HG02973 (cell line): ENCODE measurements around the gene RPS17.

Experiments used
- ATAC-seq: cut with Tn5 transposase; IDR thresholded peaks from one replicate; pipeline ENCODE4 v1.9.1; 2021; ENCODE audit warnings: moderate library complexity; ENCODE audit not compliant: unreplicated experiment

The RPS17 gene

DNA sequence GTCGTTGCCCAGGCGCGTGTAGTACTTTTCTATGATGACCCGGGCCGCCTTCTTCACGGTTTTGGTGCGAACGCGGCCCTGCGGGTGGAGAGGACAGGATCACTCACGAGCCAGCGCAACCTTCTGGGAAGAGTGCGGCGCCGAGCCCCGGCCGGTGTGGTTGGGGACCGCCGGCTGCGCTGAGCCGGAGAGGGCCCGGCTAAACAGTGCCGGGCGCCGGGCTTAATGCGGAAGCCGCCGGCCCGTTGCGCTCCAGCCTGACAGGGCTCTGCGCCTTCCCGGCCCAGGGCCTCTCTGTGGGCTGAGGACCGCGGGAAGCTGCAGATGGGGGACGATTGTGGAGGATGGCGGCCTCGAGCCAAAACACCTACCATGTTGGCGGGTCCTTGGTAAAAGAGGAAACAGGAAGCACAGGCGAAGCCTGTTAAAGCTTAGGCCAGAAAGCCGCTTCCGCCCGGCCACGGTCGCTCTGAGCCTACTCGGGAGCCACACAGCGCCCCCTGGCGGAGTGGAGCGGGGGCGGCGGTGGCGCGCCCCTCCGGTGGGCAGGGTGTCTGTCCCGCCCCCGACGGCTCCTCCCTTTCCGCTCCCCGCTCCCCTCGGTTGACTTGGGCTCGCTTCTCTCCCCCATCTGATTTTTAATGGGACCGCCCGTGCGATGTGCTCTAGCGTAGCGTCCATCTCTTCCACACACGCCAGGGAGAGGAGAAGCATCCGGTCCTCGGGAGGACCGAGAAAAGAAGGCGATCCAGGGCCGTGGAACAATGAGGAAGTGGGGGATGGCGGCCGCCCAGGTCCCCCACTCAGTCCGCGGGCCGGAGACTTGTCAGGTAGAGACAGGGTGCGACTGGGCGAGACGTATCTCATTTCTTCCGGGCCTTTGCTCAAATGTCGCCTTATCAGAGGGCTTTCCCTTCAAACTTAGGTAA is at the start of gene RPS17:
Gene RPS17, minus strand, starts transcription at position 403 of the 929 bp plus-strand sequence. Its CDS starts 29 bp downstream, at position 374.
- ATAC-seq: peak; percentile 92

DNA sequence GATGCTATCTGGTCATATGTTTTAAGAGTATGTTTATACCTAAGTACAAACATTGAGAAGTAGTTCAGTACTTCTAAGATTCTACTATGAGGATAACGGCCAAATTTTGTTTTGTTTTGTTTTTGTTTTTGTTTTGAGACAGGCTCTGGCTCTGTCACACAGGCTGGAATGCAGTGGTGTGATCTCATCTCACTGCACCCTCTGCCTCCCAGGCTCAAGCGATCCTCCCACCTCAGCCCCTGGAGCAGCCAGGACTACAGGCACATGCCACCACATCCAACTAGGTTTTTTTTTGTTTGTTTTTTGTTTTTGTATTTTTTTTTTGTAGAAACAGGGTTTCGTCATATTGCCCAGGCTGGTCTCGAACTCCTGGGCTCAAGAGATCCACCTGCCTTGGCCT is 47.5 kb upstream of the RPS17 start:
- no peak for ATAC-seq

DNA sequence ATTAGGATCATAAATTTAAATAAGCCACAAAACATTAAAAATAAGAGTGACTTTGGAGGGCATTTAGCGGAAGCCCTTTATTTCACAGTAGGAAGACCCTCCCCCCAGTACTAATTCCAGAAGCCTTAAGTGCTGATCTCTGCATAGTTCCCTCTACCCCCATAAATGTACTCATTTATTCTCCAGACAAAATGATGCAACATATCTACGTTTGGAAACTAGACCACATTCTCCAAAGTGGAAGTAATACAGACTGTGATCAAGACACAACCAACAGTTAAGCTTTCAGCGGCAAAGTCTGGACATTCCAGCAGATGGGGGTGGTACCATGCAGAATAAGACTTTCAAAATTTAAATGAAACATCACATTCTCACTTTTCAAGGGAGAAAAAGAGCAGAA is 44.8 kb upstream of the RPS17 start:
- no peak for ATAC-seq

DNA sequence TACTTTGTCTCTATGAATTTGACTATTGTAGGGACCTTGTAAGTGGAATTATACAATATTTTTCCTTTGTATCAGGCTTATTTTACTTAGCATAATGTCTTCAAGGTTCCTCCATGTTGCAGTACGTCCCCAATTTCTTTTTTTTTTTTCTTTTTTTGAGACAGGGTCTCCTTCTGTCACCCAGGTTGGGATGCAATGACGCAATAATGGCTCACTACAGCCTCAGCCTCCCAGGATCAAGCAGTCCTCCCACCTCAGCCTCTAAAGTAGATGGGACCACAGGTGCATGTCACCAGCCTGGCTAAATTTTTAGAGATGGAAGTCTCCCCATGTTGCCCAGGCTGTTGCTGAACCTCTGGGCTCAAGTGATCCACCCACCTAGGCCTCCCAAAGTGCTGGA is 40.5 kb upstream of the RPS17 start:
- ATAC-seq: no peak

DNA sequence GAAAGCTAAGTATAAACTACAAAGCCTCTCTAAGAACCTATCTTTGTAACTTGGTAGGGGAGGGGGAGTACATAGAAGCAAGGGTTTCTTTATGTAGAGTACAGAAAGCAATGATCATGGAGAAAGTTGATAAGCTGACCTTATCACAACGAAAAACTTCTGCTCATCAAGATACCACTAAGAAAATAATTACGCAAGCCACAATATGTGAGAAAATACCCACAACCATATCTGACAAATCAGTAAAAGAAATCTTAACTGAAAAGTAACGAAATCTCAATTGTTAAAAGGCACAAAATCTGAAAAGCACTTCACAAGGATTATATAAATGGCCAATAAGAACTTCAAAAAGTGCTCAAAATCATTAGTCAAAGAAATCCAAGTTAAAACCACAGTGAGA is 35.1 kb upstream of the RPS17 start:
- no peak for ATAC-seq

DNA sequence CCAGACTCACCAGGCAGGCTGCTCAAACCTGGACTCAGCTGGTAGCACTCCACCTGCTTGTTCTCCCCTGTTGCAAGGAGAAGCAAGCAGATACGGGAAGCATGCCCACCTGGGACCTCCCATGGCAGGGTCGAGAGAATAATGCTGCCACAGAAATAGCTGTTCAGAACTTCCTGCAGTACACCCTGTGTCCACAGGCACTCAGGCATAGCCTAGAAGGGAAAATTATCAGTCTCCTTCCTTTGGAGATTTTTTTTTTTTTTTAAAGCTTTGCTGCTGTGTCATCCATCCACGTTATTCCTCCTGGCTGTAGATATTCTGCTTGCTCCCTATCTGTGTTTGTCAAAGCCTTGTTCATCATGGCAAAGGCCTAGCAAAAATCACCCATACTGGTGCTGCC is 32.7 kb upstream of the RPS17 start:
- no peak for ATAC-seq

DNA sequence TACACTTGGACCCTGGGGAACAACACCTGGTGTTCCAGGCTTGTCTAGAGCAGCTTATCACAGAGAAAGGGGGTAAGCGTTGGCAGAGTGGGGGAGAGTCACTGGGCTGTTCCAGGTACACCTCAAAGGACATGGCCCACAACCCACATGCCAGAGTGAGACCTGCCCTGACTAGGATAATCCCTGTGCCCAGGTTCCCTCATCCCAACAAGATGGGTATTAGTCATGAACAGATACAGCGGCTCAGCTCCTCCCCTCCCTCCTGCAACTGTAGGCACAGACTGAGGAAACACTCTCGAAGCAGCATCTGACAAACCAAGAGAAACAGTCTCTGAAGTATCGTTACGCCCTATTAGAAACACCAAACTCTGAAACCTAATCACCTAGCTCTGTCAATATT is 32.1 kb upstream of the RPS17 start:
- no peak for ATAC-seq

DNA sequence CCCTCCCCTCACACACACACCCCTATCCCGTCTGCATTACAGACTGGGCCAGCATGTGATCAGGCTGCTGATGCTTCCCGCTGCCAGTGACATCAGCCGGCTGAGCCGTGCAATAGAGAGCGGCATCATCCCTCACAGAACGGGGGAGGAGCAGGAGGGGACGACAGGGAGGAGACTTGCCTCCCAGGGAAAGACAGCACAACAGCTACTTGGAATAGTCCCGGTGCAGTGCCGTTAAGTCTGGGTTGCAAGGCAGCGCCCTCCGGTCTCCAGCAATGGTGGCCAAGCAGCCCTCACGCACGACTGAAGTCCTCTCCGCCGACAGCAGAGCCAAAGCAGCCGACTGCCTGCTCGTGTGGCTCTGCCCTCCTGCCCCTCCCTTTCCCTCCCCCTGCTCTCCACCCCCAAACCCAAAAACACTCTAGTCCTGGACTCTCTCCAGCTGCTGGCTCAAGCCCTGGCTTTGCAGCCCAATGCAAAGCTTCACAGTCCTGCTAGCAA is 31.5 kb upstream of the RPS17 start:
- ATAC-seq: no peak

DNA sequence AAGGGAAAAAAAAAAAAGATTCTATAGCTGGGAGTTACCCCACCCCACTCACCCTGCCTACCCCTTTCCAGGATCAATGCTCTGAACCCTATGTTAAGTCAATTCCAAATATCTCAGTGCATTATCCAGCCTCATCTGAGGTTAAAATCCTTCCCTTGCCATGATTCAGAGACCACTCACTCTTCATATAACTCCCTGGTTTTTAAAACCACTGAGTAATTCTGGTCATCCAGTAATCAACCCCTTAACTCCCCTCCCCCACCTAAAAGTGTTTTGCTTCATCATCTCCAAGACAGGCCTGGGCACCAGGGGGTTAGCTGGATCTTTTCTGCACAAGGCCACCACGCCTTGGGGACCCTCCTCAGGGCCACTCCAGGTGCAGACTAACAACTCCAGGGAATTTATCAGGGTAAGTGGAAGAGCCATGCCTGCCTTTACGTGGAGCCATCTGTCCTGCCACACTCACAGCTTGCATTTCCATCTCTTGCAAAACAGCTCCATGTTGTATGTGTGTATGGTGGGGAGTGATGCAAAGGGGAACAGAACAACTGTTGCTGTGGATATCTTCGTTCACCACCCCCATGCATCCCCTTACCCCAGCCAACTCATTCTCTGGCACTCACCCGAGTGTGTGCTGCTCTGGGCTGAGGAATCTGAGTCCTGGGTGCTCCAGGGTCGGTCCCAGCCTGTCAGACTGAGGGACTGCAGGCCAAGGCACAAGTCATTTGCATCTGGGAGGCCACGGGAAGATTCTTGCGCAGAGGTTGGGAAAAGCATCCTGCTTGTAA is 30.7 kb upstream of the RPS17 start:
- ATAC-seq: no peak

DNA sequence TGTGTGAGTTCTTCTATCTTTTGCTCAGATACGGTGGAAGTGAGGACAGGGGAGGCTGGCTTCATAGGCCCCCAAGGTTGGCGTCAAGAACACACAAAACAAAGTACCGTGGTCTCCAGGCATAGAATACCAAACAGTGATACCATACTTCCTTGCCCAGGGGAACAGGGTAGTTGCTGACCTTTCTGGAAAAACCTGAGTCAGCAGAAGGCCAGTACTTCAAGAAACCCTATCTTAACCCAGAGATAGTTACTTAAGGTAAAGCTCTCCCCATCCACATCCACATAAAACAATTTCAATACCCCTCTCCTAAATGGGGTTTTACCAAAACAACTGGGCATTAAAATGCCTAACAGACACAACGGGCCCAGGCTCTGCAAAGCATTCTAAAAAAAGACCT is 29.6 kb upstream of the RPS17 start:
- no peak for ATAC-seq

DNA sequence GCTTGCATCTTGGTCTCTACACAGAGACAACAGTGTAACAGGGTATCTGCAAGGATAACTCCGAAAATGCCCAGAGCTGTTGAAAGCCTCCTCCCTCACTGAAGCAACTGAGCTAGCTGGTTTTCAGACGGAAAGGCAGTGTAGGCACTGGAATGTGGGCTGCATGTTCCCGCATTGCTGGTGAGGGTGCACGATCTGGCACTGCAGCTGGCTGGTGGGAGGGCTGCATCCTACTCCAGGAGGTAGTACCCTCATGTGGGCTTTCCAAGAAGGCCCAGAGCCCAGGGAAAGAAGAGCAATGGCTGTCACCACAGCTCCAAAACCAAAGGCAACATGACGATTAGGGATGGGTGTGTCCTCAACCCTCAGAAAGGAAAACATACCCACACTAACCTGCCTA is 28.7 kb upstream of the RPS17 start:
- ATAC-seq: no peak

DNA sequence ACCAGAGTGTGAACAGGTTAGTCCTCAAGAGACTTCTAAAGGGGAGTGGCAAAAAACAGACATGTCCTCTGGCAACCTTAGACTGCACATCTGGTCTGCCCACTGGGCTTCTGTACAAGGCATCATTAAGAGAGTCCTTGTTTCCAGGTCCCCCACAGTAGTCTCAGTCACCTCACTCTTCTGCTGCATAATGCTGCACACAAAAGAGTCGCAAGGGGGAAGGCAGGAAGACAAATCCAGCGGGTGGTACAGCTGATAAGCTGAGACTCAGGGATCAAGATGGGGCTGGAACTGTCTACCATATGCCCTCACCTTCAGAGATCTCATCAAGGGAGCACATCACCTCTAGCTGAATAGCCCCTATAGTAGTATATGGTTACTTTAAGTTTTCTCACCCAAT is 27.4 kb upstream of the RPS17 start:
- ATAC-seq: no peak

DNA sequence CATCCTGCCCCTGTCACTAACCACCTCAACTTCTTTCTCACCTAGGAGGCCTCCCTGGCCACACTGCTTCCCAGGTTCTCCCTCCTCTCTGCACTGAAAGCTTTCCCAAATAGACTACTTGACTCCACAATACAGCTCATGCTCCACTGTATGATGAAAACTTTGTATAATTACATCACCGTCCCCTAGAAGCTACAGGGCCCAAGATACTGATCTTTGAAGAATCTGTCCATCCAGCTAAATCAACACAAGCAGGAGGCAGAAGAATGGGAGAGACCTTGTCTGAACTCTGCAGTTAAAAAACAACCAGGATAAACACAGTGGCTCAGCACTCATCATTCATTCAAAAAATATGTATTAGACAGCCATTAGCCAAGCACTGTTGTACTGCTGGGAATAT is 26.4 kb upstream of the RPS17 start:
- ATAC-seq: no peak

DNA sequence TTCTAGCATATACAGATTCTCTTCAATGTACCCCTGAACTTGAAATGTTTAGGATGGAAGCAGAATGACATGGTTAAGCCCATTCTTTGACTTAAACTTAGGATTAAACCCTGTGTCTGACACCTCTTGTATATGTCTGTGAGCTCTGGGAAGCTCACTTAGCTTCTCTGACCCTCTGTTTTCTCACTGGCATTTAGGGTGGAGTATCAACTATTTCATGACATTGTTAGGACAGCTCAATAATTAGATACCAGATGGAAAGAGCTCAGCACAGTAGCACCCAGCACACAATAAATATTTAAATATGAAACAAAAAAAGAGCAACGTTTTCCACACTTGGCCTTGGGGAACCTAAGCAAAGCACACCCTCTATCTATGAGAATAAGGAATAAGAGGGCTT is 18.2 kb upstream of the RPS17 start:
- ATAC-seq: no peak

DNA sequence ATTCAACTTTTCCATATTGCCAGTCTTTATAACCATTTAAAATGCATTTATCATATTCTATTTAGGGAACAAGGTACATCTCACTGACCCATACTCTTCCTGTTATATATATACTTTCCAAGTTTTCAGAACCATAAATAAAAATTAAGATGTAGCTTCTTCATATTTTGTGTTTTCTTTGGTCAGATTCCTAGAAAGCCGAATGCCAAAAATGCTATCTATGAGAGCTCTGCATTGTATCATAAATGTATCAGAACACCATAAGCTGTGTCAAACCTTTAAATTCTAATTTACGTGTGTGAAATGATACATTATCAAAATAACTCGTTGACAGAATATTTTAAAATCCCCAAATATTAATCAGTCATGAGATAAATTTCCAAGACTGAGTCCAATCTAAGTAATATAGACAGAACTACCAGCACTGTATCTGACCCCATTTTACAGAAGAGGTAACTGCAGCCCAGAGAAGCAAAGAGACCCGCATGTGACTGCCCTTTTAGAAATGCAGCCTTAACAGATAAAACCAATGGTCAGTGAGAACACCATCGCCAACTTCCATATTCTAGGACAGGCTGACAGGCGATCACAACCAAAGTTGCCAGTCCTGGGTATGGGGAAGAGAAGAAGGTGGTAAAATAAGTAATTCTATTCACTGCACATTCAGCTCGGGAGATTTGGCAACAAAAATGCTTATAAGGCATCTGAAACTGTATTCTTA is 16.2 kb upstream of the RPS17 start:
- ATAC-seq: no peak

DNA sequence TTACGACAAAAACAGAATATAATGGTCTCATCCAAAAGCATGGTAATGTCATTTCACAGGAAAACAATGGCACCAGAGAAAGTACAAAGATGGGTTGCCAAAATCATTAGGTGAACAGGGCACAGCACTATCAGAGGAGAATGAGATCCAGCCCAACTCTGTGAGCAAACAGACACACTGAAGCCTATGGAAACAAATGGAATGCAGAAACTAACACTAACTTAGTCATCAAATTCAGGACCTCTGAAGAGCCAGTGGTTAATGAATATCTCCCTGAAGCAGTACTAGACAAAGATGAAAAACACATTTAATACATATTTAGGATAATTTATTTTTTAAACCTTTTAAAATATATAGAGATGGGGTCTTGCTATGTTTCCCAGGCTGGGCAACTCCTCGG is 14.6 kb upstream of the RPS17 start:
- no peak for ATAC-seq

DNA sequence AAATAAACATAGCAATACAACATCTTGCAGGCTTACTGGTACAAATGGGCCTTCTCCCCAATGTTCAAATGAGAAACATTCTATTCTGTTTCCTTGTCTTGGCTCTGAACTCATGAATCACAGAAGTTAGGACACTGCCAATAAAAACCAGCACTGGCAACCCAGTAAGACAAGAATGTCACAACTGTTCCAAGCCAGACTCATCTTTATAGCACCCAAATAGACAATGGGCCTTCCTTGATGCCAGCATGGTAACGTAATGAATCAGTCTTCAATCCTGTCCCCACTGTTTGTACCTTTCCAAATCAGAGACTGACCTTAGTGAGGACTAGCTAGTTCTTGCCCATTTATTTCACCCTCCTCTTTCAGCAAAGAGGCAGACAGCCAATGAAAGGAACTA is 14.1 kb upstream of the RPS17 start:
- no peak for ATAC-seq

DNA sequence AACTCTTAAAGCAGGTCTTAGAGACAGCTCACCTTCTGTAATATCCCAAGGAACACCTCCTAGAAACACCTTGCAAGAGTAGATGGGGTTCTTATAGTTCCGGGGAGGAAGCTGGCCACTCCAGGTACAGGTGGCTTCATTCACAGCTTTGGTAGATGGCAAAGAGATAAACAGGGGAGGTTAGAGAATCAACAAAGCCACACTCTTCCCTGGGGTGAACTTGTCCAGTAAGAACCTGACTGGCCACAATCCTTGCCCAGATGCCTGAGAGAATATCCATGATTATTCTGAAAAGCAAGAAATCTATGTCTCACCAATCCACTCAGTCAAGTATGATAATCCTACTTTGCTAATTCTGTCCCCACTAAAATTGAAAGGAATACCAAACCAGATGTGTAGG is 13.6 kb upstream of the RPS17 start:
- no peak for ATAC-seq

DNA sequence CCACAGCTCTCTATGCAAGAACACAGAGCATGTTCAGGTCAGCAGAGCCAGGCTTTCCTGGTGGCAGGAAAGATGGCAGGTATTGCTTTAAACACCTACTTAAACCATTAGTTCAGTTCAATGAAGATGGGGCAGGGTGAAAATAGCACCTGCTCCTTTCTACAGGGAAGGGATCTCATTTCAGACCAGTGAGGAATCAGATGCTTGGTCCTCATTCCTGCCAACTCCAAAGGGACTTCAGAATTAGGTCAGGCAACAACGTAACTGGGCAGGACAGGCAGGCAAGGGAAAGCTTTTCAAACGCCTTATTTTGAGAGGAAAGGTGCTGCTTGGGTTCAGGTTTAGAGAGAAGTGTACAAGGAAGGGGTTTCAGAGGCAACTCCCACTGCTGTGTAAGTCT is 12.6 kb upstream of the RPS17 start:
- ATAC-seq: no peak

DNA sequence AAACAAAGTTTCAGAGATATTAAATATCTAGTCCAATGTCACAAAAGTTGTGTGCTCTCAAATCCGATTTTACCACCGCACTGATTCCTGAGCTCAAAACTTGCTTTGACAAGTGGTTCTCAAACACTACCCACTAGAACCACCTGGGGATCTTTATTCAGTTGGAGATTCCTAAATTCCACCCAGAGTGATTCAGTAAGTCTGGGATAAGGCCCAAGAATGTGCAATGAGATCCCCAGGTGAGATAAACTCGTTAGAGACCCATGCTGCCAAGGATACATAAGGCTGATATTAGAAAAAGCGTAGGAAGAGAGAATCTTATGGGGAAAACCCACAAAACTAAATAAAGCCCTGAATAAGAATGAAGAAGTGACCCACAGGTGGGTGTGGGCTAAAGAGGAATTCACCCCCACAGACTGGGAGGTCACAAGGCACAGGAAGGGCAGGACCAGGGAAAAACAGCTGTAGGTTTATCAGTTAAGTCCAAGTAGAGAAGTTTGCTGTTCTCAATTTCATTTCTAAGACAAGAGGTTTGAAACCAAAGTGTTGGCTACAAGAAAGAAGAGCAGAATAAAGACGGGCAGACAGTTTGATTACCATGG is 11.5 kb upstream of the RPS17 start:
- ATAC-seq: no peak

DNA sequence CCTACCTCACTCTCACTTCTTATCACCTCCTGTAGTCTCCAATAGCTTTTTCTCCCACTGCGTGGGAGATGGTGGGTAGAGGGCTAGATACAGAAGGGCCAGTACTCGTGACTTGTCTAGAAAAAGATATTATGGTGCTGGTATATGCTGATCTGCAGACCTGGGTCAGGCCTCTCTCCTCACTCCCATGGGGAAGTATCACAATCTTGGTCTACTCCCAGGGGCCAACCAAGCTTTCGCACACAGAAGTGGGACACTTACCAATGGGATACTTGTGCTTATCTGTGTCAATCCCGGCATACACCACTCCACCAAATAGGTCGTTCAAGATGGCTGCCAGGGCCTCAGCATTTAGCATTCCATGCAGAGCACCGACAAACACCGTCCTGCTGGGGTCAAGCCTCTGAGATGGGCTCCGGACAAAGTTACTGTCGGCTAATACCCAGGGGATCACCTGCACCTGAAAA is 9.0 kb upstream of the RPS17 start:
- no peak for ATAC-seq
